ENCODE data around the gene GINS1.
"Not testable (repeated sequence)": the region's sequence is repeated elsewhere in the genome, so short reads cannot be mapped to it uniquely, and the experiment has no call there.

GINS1 gene

DNA sequence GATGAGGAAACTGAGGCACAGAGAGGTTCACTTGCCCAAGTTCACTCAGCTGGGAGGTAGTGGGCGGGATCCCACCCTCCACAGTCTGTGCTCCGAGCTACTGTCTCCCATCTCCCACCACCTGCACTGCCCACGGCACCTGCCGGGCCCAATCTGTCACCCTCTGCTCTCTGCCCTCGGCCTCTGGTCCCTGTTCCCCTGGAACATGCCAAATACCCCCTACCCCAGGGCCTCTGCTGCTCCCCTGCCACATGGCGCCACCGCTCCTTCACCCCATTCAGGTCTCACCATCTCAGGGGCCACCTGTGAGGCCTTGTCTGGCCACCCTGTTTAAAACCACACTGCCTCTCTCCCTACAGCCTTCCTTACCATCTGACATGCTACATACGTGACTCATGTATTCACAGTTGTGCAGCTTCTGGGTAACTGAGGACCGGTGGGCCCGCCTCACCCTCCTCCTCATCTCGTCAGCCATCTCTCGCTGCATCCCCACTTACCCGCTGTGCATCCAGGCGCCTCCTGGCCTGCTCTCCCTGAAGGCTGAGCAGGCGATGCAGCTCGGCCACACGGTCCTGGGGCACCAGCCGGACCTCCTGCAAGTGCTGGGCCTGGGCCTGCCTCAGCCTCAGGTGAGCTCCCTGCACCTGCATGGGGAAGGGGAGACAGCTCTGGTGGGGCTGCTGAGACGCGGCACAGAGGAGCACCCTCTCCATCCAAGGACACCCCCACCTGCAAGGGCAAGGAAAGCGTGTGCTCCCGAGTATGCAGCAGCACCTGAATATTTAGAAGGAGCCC is 50.6 kb downstream of the GINS1 start:
- no peak for DNase-seq

DNA sequence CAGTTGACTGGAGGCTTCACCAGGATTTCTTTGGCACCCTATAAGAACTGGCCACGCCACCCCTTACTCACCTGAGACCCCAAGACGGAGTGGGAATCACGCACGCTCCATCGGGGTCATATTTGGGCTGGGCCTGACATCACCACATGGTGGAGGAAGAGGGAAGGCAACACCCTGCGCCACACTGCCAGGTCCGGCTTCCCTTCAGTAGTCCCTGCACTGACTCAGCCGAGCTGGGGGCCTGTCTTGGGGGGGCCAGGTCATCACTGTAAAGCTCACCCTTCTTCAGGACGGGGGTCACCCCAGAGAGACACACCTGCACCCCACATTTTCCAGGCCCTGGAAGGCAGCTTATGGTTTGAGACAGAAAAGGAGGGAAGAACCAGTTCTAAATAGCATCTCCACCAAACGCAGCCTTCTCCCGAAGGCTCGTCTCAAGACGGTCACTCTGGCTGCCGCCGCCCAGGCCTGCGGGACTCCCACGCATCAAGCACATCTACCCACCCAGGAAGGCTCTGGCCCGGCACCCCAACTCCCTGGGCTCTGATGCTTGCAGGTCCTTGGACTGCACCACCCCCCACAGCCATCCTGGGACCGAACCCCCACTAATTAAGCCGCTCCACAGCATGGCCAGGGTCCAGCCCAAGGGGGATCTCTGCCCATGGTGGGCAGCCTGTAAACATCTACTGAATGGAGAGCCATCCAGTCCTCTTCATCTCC is 51.8 kb downstream of the GINS1 start:
- no peak for DNase-seq

DNA sequence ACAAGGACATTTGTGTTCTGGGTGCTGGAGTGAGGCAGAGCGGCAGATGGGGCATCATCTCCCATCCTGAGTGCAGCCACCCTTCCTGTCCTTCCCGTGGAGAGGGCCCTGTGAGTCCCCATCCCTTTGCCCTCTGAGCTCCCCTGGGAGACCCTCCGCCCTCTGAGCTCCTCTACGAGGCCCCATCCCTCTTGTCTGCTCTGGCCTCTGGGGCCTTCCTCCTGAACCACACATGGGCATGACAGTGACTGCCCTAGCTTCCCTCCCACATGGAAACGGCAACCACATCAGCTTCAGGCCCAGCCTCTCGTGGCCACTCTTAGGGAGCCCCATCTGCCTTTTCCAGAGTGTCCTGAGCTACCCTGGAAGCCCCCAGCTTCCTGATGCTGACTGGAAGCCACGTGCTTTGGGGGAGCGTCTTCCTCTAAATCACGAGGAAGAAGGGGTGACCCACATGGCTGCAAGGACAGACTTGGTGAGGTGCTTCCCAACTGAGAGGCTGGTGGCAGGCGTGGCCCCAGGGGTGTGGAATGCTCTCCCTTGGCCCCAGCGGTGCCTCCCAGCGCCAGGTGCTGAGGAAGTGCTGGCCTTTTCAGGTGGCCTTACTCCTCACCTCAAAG is 52.6 kb downstream of the GINS1 start:
- no peak for DNase-seq

GRCh38 chr20:25460566-25461280 is 53.2 kb downstream of the GINS1 start:
- DNase-seq = no peak

- DNase-seq = no peak
Observed at GRCh38 chr20:25461281-25461650, 53.8 kb downstream of the GINS1 start.

GRCh38 chr20:25461786-25462545 is 54.5 kb downstream of the GINS1 start:
- DNase-seq = no peak

GRCh38 chr20:25464501-25465242 is 57.2 kb downstream of the GINS1 start:
- DNase-seq = no peak

DNA sequence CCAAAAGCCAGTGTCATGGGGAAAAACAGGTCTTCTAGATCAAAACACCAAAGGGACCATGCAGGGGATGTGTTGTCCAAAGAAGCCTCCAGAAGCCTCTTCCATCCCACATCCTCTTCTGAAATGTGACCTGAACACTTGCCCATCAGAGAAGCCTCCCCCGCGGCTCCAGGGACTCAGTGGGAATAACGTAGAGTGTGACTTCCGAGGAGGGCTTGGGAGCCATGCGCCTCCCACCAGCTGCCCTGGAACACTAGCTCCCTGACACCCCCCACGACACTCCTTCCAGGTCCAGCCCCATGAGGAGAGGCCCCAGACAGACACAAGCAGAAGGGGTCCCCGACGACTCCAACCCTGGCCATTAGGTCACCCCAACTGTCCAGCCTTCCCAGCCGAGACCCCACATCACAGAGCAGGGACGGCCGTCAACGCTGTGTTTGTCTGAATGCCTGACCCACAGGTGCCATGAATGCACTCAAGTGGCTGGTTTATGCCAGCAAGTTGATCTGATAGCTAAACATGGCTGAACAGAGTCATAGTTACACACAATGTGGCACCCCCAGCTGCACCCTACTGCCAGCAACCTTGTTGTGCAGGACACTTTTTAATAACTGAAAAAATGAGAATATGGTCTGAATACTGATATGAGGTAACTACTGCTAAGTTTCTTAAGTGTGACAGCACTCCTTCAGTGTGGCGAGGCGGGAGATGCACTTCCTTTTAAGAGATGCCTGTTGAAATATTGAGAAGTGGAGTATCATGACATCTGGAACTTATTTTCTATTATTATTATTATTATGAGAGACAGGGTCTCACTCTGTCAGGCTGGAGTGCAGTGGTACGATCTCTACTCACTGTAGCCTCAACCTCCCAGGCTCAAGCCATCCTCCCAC is 58.0 kb downstream of the GINS1 start:
- no peak for DNase-seq

DNA sequence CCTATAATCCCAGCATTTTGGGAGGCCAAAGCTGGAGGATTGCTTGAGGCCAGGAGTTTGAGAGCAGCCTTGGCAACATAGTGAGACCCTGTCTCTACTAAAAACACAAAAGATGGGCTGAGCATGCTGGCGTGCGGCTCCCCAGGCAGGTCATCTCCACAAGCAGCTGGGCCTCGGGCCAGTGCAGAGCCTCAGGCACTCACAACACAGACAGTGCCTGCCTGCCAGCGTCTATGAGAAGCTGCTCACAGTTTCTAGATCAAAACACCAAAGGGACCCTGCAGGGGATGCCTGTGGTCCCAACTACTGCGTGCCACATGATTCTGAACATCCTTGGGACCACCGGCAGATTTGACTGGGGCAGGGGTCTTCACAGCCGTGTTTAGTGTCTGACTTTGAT is 59.4 kb downstream of the GINS1 start:
- DNase-seq = no peak

DNA sequence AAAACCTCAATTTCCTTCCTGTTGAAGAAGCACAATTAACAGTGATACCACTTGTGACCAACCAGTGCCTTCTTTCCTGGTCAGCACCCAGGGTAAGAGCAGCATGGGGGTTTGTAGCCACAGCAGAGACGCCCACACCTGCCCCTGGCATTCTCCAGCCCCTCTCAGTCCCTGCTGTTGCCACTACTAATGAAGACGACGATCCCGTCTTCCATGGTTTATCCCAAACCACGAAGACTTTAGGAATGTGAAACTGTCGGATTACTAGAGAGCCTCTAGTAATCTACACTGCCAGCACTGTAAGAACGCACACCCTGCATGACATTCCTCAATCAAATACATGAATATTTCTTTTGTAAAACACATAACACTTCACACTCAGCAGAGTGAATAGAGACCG is 60.0 kb downstream of the GINS1 start:
- no peak for DNase-seq

DNA sequence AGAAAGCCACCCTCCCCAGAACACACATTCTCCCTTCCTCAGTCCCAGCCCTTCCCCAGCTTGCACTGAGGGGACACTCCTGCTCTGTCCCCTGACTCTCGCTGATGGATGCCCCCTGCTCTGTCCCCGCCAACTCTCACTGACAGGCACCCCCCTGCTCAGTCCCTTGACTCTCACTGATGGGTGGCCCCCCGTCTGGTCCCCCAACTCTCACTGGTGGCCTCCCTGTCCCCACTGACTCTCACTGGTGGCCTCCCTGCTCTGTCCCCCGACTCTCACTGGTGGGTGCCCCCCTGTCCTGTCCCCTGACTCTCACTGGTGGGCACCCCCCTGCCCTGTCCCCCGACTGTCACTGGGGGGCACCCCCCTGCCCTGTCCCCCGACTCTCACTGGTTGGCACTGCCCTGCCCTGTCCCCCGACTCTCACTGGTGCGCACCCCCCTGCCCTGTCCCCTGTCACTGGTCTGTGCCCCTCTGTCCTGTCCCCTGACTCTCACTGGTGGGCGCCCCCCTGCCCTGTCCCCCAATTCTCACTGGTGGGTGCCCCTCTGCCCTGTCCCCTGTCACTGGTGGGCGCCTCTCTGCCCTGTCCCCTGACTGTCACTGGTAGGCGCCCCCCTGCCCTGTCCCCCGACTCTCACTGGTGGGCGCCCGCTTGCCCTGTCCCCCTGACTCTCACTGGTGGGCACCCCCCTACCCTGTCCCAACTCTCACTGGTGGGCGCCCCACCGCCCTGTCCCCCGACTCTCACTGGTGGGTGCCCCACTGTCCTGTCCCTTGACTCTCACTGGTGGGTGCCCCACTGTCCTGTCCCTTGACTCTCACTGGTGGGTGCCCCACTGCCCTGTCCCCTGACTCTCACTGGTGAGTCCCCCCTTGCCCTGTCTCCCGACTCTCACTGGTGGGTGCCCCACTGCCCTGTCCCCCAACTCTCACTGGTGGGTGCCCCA is 60.9 kb downstream of the GINS1 start:
- no peak for DNase-seq

DNA sequence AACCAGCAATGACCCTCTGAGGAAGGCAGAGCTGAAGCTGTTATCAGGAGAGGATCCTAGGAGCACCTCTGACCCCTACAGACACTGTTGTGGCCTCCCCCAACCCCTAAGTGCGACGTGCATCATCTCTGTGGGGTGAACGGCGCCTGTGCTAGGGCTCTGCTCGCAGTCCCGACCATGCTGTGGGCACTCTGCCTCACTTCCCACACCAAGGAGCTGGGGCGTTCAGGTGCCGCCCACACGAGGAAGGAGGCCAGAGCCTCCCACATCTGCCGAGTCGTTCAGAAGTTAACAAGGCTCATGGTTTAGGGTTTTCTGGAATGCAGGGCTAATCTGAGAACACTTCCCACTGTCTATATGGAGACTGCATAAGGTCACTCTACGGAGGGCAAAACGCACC is 62.1 kb downstream of the GINS1 start:
- no peak for DNase-seq

- no peak for DNase-seq
Observed at GRCh38 chr20:25470045-25470444, 62.6 kb downstream of the GINS1 start.

GRCh38 chr20:25471020-25471419 is 63.5 kb downstream of the GINS1 start:
- no peak for DNase-seq

GRCh38 chr20:25473297-25473696 is 65.8 kb downstream of the GINS1 start:
- DNase-seq = not testable (repeated sequence)

- no peak for DNase-seq
Observed at GRCh38 chr20:25476106-25477013, 68.9 kb downstream of the GINS1 start.

DNA sequence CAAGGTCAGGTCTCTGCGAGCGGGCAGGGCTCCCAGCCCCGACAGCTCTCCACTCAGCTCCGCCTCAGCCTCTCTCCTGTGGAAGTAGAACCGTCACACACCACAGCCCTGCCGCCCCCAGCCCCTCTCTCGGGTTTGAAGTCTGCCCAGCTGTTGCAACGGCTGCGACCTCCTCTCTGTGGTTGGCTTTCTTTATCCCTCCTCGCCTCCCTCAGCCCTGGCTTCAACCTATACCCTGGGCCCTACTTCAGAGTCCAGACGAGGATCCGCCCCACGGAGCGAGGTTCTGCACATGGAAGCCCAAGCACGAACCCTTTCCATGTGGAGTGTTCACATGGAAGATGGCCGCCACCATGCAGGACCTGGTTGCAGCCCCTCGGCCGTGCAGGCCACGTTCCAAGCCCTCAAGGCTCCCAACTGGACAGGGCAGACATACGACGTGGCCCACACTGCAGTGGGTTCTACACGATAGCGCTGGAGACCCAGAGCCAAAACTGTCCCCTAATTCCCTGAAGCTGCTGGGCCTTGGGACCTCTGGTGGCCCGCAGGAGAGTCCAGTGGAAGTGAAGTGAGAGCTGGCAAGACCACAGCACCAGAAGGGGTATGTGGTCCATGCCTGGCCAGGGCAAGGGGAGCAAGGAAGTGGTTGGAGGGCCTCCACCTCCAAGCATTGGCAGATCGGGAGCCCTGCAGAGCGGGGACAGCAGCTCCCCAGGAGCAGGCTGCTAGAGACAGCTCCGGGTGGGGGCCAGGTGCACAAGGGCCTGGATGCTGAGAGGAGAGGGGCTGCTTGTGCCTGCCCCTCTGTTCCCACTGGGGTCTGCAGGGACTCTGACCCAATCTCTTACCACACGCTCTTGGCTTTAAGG is 69.8 kb downstream of the GINS1 start:
- DNase-seq = no peak

All from bone marrow (tissue), 2 donors.